GM20000 (cell line): ENCODE data around the gene BRPF1.

Source experiments
- DNase-seq: peaks from one replicate; pipeline ENCODE4 v3.0.0; 2012; ENCODE audit warnings: low spot score
- CTCF ChIP-seq: IDR thresholded peaks from 2 replicates; pipeline ENCODE4 v1.5.1; 2012; ENCODE audit warnings: mild to moderate bottlenecking, control low read depth; ENCODE audit errors: extremely low read depth, missing control alignments

BRPF1 gene

DNA sequence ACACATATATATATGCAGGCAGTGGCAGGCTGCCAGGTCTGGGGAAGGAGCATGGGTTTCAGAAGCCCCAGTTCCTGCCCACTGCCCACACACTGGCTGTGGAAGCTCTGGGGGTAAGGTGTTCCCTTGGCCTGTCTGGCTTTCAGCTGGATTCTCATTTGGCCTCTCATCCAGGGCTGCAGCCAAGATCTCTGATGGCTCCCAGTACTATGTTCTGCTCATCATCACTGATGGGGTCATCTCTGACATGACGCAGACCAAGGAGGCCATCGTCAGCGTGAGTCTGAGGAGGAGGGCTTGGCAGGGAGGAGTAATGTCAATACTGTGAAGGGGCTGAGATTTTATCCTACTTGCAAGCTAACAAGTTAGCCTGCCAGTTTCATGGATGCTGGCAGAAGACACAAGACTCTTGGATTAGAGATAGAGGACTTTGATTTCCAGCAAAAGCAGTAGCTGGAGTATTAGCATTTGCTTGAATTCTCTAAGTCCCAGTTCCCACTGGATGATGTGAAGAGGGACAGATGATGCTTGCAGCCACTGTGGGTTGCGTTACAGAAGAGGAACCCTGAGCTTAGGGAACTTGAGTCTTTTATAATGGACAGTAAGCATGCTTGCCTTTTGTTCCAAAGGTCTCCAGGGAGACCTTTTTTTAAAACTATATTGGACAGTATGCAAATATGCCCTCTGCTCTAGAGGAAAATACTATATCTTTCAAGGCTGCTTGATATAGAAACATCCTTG lies 5.6 kb upstream of the BRPF1 start:
- no peak for DNase-seq
- no peak for TF ChIP-seq CTCF

DNA sequence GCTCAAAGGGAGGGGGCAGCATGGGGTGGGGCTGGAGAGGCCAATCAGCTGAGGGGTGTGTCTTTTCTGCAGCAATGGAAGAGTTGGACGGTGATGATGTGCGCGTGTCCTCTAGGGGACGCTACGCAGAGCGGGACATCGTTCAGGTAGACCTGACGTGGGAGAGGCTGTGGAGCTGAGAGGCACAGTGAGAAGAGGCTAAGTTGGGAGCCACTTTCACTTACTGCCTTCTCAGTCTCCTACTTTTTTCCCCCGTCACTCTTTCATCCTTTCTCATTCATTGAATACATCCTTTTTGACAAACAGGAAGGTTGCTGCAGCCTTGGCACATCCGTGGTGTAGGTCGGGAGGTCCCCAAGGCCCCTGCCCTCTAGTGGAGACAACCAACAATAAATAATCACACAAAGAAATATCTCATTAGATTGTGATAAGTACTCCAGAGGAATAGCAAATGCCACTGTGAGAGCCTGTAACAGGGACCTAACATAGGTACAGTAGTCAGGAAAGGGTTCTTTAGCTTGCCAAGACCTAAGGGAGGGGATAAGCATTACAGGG lies 4.4 kb upstream of the BRPF1 start:
- no peak for DNase-seq
- no peak for TF ChIP-seq CTCF

DNA sequence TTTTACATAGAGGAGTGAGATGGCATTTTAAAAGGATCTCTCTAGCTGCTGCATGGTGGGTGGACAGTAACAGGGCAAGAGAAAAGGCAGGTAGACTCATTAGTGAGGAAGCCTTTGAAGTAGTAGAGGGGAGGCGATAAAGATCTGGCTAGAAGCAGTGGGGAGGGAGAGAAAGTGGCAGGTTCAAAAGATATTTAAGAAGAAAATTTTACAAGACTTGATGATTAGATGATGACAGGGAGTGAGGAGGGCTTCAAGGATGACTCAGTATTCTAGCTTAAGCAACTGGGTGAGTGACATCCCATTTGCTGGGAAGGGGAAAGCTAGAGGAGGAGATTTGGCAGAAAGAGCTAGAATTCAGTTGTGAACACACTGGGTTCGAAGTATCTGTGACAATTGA lies 3.8 kb upstream of the BRPF1 start:
- TF ChIP-seq CTCF = no peak
- no peak for DNase-seq

DNA sequence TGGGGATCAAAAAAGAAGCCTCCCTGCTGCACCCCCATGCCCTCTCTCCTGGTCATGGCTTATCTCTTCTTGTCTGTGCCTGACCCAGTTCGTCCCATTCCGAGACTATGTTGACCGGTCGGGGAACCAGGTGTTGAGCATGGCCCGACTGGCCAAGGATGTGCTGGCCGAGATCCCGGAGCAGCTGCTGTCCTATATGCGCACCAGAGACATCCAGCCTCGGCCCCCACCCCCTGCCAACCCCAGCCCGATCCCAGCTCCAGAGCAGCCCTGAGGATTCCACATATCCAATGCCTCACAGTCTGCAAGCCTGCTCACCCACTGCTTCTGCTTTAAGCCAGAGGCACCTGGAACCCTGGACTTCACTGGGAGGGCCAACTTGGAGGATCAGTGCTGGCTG lies 2.1 kb upstream of the BRPF1 start:
- TF ChIP-seq CTCF = no peak
- no peak for DNase-seq

GRCh38 chr3:9730657-9731205 lies 804 bp upstream of the BRPF1 start:
- no peak for TF ChIP-seq CTCF
- DNase-seq = no peak

GRCh38 chr3:9732080-9732739 lies 675 bp downstream of the BRPF1 start:
- no peak for TF ChIP-seq CTCF
- peak; percentile 37 for DNase-seq

GRCh38 chr3:9732740-9733115 lies 1.2 kb downstream of the BRPF1 start:
- TF ChIP-seq CTCF = no peak
- no peak for DNase-seq
